NCI-H748 (cell line): ENCODE data around the gene CPPED1.
A peak's percentile ranks its signal among the peaks of the same experiment; 100 is the strongest.

Experiments
- DNase-seq: peaks from one replicate; lab custom pipeline; 2025; ENCODE audit not compliant: unreplicated experiment; lab: John Stamatoyannopoulos, UW

The CPPED1 gene

DNA sequence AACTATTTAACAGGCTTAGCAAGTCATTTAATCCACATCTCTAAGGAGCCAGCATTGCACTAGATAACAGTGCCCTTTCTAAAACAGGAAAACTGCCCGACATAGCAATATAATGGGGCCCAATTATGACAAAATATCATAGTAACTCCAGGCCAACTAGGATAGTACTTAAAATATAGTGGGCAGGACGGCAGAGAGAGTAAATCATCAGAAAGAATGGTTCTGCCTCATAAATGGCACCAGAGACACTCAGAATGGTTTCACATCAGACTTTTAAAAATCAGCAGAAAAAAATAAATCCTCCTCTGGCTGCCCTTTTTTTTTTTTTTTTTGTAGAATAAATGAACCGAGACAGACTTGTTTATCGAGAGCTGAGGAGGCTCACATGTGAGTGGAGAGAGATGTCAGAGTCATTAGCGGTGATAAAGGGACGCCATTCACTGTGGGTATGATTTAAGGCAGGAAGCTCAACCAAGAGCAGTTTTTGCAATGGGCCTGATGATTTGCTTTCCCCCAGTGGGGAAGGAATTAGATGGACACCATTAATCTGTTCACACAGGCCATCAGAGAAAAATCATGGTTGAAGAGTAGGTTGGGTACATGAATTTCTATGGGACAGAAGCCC lies 62.6 kb downstream of the CPPED1 start:
- DNase-seq = no peak

DNA sequence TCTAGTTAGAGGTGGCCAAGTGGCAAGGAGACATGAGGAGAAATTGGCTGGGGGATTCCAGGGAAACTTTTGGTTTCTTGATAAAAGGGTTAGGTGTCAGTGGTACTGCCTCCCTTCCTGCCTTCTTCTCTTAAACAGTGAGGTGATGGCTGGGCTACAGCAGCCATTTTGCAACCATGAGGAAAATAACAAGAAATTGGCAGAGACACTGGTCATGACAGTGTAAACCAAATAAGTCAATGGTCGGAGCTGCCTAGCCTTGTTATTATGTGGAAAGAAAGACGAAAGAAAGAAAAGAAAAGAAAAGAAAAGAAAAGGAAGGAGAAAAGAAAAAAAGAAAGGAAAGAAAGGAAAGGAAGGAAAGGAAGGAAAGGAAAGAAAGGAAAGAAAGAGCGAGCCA lies 63.9 kb downstream of the CPPED1 start:
- no peak for DNase-seq

DNA sequence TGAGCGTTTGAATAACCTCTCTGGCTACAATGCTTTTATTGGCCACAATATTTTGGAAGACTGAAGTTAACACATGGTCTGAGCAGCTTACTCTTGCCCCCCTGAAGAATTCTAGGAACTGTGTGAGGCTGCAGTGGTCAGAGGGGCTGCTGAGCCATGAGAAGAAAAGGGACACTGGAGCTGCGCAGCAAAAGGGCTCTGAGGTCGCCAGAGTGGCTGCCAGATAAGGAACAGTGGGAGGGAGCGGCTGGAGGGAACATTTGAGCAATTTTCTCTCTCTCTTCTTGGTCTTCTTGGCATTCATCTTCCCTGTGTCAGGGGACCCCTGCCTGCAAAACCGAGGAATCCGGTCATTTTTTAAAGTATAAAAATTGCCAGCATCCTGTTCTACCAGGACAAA lies 66.1 kb downstream of the CPPED1 start:
- no peak for DNase-seq

DNA sequence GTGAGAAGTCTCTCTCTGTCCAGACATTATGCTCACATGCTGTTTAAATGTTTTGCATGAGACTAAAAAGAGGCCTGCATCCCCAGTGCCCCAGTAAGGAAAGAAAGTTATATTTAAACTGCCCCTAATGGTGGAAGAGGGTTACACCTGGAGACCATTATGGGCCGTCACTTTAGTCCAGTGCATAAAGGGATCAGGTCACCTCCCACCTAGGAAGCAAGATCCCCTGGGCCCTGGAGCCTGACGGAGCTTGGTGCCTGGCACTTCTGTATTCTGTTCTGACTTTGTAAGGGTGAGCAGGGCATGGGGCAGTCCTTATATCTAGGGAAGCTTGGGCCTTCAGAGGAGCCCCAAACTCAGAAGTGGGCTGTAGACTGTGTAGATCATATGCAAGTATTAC lies 67.9 kb downstream of the CPPED1 start:
- no peak for DNase-seq

DNA sequence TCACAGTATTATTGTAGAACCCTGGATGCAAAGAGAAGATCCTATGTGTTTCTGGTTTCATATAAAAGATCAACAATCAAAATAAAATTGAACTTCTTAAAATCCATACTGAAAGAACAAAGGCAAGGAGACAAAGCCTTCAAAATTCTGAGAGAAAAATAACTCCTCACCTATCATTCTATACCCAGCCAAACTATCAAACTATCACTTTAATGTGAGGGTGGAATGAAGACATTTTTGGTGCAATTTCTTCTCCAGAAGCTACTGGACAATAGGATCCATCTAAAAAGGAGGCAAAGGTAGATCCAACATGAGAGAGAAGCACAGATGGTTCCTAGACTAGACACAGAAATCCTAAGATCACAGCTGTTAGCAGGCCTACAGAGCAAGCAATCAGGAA lies 71.1 kb downstream of the CPPED1 start:
- no peak for DNase-seq

DNA sequence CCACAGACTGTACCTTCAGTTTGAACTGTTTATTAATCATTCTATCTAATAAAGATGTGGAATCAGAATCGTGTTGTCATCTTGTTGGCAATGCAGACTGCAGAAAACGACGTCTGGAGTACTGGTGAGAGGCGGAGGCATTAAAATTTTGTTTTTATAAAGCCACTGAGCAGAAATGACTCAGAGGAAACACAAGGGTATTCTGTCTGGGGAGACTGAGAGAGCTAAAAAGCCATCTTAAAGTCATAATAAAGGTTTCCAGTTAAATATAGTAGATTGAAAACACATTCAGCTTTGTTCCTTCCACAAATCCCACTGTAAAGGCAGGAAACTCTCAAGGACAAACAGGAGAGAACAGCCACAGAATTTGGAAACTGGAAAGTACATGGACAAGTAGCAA lies 74.2 kb downstream of the CPPED1 start:
- DNase-seq = no peak

DNA sequence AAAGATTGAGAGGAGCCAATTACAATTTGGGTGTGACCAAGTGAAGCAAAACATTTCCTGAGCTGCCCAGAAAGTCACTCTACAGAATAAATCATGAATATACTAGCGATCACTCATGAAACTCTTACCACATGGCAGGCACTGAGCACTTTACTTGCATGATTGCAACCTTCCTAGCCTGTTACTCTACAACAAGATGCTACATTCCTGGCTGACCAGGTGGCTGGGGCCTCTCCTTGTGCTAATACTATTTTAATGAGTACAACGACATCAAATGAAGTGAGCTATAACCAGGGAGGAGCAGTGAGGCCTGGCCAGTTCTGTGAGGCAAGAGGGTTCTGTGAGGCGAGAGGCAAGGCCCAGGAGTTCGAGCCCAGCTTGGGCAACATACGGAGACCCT lies 75.2 kb downstream of the CPPED1 start:
- DNase-seq = no peak

DNA sequence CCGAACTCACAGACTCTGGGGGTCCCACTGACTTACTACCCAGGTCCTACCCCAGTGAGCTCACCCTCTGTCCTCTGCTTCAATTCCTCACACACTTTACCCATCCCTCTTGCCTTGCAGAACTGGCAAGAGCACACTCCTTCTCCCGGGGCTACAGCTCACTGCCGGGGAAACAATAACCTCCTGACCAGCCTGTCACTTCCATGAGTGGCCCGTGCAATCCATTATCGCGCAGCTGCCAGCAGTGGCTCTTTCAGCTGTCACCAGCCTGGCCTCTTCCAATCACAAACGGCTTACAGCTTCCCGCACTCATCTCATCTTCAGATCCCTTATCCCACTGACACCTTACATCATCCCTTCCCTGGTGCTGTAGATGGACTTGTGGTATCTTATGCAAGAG lies 79.5 kb downstream of the CPPED1 start:
- no peak for DNase-seq

DNA sequence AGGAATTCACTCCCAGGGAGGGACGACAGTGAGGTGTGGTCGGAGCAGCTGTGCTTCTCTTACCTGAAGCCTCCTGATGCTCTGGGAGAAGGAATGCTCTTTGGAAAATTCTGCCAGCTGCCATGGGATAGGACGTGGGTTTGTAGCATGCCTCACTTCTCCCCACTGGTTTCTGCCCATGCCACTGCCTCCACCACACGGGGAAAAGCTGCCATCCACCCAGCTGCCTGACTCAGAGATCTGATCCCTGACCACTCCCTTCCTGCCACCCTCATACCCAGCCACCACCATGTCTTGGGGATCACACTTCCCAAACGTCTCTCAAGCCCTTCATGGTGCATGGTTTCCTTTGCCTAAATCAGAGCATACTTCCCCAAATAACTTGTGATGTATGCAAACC lies 80.0 kb downstream of the CPPED1 start:
- no peak for DNase-seq

DNA sequence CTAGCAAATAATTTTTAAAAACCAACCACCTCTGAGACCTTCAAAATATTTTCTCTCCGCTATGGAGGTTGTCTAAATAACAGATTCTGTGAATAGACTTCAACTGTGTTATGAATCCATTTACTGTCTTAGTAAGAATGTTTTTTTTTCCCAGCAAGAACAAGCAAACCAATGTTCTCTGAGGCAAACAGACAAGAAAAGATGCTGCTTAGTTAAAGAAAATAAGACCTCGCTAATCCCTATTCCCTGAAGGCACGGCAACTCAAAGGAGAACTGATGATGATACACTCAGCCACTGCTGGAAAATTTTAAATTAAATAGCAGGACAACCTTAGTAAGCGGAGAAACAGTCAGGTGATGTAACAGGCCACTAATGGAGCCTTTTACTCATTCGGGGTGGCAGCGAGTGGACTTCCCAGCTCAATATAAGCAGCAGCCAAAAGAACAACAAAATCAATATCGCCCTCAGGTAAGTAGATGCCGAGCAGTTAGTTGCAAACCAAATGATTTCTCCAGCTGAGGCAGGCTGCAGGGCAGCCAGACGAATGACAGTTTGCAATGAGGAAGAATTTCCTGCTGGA lies 81.8 kb downstream of the CPPED1 start:
- no peak for DNase-seq

DNA sequence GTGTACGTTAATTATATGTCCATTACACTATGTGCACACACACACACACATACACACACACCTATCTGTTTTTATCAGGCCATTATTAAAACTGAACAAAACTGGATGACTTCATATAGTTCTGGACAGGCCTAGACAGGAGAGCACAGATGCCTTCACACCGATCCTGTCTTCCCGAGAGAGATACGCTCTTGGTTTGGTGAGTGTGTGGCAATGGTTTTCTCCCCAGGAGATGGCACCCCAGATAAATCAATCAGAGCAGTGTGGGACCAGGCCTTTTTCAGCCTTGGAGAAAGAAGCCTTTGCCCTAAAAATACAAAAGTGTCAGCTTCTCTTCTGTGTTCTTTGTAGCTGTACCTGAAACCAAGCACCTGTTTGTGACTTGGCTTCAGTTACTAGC lies 83.7 kb downstream of the CPPED1 start:
- no peak for DNase-seq

DNA sequence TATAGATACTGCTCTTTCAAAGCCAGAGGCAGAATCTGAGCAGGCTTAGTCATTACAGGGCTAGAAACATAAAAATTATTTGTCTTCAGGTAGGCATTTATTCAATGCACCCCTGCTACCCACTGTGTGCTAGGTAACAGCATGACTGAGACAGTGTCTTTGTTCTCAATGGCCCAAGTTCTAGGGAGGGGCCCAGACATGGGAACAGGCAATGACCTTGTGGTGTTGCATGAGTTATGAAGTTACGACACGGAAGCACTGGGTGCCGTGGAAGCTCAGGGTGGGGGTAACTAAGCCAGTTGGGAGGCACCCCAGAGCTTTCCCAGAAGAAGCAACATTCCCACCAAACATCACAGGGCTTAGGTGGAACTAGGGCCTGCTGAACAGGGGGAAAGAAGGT lies 87.0 kb downstream of the CPPED1 start:
- DNase-seq = no peak

DNA sequence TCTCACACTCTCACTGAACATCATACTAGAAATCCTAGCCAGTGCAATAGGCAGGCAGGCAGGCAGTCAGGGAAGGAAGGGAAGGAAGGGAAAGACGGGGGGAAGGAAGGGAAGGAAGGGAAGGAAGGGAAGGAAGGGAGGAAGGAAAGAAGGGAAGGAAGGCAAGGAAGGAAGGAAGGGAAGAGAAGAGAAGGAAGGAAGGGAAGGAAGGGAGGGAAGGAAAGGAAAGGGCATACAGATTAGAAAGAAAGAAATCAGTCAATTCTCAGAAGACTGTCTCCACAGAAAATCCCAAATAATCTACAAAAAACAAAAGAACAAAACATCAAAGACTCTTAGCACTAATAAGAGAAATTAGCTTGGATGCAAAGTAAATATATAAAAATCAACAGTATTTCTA lies 93.9 kb downstream of the CPPED1 start:
- DNase-seq = no peak

DNA sequence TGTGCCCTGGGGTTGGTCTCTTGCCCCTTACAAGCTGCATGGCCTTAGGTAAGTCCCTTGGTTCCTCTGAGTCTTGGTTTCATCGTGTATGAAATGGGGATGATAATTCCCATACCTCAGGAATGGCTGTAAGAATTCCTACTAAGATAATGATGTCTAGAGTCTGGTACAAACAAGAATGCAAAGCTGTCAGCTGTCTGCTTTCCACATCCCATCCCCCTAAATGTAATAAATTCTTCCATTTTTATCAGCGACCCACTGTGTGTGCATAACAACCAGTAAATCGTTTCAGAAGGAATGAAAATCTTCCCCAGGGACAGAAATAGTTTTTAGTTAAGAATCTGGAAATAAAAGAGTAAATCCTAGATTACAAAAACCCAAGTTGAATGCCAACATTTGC lies 95.4 kb downstream of the CPPED1 start:
- DNase-seq = no peak

DNA sequence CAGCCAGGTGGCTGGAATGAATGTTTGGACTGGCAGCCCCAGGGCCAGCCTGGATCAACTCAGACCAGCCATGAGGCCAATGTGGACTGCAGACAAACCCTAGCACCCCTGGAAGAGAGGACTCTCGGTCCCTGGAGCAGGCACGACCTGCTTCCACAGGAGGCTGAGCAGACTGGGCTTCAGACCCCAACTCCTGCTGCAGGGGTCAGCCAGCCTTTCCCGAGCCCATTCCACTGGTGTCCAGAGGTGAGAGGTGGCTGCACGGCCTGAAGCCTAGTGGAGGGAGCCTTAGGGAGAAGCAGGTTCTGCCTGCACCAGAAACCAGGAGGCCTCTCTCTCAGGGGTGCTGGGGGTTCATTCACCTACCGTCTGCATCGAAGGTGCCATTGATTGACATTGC lies 97.1 kb downstream of the CPPED1 start:
- DNase-seq = no peak

DNA sequence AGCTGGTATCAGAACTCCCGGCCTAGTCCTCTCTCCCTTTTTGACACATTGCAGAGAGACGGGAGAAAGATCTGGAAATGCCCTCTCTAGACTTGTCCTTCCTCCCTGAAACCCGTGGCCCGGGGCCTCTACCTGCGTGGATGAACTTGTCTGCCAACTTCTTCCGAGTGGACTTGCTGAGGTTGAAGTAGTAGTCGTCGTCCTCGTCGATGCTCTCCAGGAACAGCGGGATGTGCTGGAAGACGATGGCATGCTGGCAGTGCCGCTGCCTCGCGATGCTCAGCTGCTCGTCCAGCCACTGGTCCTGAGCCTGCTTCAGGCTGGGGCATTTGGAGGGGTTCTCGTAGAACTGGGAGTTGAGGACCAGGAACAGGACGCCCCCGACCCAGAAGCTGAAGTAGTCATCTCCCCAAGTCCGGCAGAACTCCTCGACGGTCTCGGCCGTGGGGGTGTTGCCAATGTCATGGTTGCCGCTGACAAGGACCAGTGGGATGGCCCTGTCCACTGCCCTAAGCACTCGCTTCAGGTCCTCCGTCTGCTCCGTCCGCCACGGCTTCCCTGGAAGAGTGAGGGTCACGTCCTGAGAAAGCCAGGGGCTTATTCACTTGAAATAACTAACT lies 99.1 kb downstream of the CPPED1 start:
- DNase-seq = no peak

DNA sequence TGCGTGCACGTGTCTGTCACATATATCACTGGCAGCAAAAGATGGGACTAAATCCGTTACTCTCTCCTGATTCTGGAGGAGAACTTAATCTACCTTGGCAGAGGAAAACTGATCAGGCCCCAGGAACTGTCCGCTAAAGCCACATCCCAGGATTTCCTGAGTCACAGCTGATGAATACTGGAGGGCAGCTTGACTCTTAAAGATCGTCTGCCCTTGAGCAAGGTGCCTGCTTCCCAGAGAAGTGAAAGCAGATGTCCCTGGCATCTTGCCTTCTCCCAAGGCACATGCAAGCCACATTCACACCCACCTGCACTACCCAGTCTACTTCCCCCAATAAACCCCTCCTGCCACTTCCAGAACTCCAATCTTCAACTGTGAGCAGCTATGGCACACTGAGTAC lies 99.8 kb downstream of the CPPED1 start:
- no peak for DNase-seq

DNA sequence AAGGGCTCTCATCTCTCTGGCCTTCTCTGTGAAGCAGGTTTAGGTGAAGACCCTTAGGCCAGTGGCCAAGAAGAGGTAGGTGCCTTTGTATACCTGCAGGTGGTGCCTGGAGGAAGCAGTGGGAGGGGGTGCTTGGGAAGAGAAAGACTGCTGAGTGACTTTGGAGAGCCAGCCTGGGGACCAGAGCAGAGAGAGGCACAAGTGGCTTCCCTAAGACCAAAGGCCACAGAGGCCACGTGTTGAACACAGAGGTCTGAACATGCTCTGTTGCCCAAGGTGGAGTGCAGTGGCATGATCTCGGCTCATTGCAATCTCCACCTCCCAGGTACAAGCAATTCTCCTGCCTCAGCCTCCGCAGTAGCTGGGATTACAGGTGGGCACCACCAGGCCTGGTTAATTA lies 103.5 kb downstream of the CPPED1 start:
- DNase-seq = no peak

DNA sequence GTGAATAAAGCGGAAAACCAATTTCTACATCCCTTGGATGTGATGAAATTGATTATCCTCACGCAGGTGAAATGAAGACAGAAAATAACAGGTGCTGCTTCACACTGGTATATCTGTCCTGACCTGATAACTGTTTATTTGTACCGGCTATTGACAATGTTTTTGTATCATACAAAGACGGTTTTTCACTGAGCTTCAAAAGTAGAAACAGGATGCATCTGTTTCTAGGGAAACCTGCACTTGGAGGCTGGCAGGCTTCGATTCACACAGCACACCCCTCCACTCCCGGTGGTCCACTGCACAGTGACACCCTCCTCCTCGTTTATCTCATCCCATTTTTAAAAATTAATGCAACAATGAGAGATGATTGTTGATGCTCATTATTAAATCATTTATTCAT lies 104.5 kb downstream of the CPPED1 start:
- peak; percentile 13 for DNase-seq

DNA sequence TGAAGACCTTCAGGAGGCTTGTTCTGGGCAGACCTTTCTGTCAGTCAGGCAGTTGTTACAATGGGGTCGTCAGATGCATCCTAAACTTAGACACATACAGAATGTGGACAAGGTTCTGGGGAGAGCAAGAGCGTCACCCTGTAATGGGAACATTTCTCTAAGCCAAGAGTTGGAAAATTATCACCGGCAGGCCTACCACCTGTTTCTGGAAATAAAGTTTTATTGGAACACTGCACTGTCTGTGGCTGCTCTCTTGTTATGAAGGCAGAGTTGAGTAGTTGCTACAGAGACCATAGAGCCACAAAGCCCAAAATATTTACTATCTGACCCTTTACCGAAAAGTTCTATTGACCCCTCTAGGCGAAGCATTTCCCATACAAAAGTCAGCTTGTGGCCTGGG lies 106.2 kb downstream of the CPPED1 start:
- no peak for DNase-seq

DNA sequence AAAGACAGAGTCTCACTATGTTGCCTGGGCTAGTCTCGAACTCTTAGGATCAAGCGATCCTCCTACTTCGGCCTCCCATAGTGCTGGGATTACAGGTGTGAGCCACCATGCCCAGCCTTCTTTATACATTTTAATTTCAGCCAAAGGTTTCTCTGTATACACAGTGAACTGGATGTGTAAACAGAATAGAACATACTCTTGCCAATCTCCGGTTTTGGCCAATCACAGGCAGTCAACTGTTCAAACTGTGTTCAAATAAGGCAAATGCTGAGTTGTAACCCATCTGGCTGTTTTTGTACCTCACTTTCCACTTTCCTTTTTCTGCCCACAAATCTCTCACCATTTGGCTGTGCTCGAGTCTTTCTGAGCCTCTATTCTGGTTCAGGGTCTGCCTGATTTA lies 108.2 kb downstream of the CPPED1 start:
- no peak for DNase-seq

DNA sequence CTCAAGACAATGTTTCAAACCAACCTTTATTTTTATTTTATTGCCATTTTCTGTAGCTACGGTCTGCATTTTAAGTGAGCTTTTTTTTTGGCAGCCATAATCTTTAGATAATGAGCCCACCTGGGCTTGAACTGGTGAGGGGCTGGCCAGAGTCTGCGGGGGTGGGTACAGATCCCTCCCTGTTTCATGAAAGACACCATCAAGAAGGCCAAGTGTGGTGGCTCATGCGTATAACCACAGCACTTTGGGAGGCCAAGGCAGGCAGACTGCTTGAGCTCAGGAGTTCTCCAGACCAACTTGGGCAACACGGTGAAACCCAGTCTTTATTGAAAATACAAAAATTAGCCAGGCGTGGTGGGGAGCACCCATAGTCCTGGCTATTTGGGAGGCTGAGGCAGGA lies 113.7 kb downstream of the CPPED1 start:
- no peak for DNase-seq
